NCI-H345 treated with DMSO at 0.1 percent for 48 hours (cell line): Measurements from ENCODE around the gene MAD1L1.

Experiments
- DNase-seq: peaks from one replicate; lab custom pipeline; 2025; ENCODE audit not compliant: unreplicated experiment; lab: John Stamatoyannopoulos, UW

MAD1L1 gene

DNA sequence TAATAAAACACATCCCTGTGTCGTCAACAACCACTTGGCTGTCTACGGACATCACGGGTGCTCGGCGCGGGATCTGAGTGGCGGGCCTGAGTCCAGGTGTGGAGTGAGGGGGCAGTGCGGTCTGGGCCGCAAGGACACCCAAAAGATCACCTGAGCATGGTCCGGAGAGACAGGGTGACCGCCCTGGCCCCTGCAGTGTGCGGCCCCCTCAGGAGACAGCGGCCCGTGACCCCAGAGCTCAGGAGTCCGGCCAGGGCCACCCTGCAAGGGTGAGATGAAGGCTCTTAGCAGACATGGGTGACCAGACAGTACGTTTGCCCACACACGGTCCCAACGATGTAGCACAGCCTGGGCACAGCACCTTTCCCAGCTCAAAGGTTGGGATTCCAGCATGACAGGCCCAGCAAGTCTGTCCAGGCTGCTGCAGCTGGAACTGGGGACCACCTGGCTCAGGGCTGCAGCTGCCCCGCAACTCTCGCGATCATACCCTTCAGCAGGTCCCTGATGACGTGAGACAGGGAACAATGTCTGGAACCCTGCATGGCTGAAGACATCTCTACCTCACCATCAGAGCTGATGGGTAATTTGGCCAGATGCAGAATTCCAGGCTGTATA lies 324.9 kb downstream of the MAD1L1 start:
- no peak for DNase-seq

DNA sequence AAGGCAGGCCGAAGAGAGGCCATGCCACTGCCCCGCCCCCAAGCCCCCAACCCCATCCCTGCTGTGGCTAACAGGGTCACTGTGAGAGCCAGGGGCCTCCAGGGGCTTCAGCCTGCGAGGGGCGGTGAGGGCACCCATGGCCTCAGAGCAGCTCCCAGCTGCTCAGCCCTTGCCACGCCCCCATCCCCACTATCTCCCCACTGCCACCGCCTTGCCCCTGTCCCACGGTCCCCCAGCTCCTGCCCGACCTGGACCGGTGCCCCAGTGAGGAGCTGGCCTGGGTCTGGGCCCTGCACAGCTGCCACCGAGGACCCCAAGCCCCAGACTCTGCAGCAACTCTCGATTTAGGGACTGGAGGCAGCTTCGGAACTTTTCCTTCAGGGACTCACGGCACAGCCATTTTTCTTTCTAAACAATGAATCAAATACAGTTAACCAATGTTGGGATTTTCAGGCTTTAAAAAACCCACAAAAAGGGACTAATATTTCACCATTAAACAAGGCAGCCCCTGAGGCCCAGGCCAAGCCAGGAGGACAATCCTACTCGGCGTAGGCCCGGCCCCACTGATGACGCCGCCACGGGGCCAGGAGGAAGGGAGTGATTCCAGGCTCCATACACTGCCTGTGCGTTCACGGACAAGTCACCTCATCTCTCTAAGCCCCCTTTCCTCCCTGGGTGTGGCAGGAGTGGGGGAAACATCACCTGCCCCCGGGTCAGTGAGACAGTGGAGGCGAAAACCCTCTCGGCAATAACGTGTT lies 325.6 kb downstream of the MAD1L1 start:
- no peak for DNase-seq

DNA sequence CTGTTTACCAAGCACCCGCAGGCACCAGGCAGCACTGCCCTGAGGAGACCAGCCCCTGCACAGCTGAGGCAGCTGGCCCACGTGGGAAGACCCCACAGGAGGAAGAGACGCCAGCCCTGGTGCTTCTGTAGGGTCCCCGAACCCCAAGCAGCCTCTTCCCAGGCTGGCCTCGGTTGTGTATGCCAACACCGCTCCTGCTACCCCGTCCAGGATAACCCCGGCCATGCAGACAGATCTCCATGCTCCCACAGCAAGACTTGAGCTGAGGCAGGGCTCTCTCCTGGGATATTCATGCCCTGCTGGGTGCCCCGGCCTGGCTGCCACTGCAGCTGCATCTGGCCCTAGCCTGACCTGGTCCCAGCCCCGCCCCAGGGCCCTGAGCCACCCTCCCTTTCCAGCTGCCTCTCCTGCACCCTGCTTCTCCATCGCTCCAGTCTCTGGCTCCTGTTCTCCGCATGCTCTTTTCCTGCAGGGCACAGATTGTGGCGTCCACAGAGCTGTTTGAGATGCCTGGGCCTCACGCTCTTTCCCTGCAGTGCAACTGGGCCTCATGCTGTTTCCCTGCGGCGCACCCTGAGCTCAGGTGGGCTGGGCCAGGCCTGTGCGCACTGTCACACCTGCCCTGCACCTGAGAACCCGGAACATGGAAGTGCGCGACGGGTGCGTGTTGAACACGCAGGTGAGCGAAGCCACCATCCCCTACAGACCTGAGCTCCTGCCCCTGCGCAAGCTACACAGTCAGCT lies 326.5 kb downstream of the MAD1L1 start:
- DNase-seq: no peak

DNA sequence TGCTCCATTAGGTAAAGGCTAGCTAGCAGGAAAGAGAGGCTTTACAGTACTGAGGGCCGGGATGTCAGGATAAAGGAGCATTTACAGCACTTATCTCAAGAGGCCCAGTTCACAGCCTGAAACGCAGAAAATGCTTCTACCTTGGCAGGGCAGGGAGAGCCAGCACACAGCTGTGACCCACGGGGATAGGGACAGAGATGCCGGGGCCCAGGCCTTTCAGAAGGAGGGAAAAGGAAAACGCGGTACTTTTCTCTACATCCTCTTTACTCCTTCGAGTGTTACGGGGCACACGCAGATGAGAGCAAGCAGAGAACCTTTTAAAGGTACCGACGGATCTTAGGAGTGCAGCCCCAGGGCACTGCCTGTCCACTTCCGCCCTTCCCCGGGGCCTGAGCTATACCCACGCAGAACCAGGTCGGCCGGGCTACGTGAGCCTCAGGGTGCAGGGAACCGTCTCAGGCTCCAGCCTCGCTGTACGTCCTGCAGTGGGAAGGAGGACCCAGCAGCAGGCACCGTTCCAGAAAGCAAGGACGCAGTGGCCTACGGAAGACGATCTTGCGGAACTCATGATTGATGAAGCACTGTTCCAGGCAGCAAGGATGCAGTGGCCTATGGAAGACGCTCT lies 330.4 kb downstream of the MAD1L1 start:
- DNase-seq: no peak

DNA sequence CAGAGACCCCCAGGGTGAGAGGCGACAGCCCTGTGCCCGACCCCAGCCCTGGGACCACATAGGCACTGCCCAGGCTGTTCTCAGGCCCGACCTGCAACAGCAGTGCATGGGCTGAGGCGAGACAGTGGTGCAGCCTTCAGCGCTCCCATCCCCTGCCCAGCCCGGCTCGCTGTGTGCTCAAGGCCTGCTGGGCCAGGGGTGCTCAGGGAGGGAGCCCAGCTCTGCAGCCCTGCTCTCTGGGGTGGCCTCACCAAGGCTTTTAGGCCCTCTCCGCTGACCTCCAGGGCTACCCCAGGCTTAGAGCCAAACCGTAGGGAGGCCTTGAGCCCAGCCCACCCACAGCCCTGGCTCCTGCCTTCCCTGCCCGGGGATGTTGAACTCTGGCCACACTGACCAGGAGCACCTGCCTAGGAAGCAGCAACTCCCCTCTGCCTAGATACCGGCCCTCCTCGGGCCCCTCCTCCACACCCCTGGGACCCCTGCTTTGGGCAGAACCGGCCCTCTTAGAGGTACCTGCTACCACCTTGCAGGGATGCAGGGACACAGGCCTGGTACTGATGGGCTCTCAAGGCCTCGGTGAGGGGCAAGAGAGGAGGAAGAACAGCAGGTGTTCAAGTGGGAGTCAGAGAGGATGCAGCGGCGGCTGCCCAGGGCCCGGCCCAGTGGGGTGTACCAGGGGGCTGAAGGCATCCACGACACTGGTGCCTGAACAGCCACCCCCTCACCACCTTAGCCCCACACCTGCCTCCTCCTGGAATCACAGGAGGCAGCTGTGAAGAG lies 331.1 kb downstream of the MAD1L1 start:
- no peak for DNase-seq

DNA sequence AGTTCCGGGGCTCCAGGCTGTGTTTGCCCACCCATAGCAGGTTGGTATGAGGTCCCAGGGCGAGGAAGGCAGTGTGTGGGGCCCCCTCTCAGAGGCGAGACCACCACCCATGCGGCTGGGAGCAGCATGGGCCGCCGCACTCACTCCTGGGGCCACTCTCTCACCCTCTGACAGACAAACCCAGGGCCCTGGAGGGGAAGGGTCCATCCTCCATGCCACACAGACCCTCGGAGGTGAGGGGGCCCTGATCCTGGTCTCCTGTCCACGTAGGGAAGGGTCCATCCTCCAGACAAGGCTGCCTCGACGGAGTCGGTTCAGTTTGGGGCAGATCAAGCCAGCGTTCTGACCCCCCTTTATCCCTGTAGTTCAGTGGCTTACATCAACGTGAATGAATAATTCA lies 331.9 kb downstream of the MAD1L1 start:
- DNase-seq: no peak

DNA sequence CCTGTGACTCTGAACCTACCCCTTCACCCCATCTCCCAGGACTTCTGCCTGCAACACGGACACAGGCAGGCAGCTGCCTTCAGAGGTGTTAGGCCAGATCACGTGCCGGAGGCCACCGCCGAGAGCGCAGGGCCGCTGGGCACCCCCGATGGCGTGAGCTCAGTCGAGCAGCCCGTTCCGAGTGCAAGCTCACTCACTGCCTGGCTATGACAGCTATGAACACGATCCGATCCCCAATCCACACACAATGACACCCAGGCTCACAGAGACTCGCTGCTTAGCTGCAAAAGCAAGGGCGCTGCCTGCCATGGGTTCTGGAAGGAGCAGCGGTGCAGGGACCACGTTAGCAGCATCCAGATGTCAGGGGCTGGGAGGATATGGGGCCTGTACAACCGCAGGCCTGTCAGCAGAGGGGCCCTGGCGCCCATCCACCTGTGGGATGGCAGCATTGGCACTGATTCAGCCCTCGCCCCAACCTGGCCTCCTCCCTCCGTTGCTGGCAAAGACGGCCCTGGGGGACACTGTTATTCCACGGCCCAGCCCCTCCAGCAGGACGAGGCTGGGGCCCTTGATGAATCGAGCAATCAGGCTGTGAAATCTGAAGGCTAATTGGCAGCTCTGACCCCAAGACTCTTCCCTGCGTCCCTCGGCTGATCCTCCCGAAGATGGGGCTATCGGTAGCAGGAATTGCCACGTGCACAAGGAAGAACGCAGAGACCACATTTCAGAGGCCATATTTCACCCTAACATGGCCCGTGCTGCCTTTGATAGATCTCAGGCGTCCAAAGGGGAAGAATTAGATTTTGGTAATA lies 332.6 kb downstream of the MAD1L1 start:
- no peak for DNase-seq

DNA sequence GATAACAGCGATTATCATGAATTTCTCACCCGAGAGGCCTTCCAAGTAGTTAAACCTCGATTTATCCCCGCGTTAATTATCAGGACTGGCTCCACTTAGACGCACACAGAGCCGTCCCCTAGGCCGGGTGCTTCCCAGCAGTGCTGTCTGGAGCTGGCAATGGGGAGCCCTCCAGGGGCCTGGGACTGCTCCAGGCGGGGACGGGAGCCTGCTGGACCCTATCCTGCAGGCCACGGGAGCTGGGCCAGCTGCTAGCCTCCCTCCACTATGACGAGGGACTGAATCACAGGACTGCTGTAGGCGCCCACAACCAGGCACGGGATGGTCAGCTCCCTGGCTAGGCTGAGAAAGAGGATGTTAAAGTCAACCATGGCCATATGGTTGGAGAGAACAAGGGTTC lies 333.5 kb downstream of the MAD1L1 start:
- DNase-seq: no peak

DNA sequence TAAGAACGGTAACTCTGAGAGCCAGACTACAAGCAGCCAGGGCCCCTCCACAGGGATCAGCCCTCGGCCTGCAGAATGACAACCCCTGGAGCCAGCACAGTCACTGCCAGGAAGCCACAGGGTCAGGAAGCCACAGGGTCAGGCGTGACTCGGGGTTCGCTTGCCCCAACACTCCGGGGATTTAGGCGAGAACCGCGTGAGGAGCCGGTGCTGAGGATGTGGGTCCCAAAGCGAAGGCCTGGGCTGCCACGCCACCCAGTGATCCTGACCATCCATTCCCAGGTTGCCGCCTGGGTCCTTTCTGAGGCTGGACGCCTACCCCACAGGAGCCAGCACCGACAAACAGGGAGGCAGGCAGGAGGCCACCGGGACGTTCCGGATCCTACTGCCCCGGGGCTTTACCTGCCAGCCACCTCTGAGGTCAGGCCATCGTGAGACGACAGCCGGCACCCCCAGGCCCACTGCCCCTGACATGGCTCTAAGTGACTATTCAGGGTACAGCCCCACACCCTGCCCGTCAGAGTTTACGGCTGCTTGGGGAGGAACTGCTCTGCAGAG lies 334.0 kb downstream of the MAD1L1 start:
- no peak for DNase-seq

DNA sequence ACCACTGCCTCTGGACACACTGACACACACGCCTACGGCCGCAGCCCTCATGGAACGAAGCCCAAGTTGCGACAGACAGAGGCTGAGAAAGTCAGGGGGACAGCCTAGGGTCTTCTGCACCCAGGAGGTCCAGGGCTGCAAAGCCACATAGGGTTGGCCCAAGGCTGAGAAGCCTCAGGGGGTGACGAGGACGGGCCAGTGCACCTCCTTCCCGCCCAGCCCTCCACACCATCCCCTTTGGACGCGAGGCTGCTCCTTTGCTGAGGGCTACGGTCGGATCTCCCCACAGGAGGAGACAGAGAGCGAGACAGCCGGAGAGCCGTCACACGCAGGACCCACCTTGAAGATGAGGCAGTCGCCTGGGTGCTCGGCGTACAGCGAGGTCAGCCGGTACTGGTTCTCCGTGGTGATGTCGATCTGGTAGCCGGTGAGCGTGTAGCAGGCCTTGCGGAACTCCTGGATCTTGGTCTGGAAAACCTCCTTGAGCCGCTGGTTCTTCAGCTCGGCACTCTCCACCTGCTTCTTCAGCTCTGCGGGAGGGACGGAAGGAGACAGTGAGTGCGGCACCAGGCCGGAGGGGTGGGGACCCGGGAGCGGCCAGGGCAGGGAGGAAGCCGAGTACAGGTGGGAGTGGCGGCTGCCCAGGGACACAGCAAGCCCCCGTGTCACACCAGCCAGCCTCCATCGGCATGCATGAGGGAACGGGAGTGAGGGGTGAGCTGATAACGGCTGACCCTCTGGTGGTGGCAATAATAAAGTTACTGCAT lies 334.7 kb downstream of the MAD1L1 start:
- no peak for DNase-seq

DNA sequence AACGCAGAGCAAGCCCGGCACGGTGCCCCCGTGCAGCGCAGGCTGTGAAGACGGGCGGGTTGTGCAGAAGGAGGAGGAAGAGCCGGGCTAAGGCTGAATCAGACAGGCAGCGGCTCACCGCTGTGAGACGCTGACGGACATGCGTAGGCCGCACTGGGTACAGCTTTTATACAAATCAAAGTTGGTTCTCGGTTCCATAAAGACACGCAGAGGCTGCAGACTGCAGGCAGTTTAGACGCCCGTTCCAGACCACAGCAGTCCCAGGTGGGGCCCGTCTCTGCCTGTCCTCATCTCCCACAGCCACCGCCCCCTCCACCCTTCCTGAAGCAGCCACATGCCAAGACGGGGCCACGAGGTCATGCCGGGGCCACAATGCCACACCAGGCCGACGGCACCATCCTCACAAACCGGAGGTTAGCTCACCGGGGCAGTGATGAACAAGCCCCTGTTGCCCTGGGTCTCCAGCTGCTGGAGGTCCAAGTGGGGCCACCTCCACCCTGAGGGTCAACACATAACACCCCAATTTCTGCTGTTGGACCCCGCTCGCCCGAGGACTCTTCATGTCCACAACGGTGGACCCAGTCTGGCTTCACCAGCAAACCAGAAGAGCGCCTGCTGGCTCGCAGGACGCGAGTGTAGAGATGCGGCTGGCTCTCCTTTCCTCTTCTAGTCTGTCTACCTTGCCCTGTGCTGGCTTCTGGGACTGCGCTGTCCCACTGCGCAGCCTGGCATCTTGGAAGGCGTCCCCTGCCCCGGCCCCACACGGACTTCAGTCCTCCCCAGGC lies 335.5 kb downstream of the MAD1L1 start:
- no peak for DNase-seq

DNA sequence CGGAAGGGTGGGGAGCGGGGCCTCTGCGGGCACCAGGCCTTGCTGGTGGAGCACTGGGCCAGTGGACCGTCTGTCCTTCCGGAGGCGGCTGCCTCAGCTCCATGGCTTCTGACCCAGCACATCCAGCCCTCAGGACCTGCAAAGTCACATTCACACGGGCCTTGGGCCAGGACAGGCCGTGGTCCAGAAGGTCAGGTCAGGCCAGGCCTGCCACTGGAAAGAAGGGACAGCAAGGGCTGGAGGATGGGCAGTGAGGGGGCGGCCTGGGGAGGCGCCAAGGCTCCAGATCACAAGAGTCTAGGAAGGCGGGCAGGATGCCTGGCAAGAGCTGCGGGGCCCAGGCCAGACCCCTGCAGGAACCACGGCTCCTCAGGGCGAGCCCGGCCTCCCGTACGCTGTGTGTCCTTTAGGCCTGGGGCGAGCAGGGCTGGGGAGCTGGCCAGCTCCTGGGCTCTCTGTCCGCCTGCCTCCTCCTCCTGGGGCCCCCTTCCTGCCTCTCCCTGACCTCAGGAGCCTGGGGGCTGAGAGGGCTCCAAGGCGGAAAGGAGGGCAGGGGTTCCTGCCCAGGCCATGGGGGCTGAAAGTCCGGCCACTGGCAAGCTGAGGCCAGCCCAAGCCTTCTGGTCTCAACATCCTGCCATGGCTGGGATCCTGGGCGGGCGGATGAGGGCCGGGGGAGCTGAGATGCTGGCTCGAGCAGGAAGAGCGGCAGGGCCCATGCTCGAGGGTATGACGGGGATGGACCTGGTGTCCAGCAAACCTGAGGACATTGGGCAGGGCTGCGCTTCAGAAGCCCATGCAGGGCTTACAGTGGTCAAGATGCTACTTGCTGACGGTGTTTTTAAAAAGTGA lies 336.9 kb downstream of the MAD1L1 start:
- no peak for DNase-seq

DNA sequence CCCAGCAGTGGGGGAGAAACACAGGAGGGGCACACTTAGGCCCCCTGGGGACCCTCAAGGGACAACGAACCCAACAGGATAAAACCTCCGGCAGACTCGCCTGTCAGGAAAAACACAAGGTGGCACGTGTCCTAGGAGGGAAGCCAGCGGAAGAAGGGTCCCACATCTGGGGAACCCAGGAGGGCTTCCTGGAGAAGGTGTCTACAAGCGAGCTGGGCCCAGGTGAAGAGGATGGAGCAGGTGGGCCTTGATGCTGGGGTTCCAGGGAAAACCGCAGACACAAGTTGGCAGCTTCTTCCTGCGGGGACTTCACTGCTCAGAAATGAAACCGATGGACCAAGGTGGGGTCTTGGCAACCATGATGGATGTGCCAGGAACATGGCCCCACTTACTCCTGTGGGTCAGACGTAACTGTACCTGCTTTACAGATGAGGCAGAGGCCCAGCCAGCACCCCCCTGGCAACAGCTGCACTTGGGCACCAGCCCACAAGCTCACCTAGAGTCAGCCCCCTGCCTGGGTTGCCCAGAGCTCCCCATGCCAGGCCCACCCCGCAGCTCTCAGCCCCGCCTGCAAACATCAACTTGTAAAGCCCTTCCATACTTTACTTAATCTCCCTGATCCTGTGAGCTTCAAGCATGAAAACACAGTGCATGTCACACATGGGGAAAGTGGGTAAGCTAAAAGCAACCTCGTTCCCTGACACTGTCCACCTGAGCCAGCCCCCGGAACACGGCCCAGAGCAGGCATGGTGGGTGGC lies 337.7 kb downstream of the MAD1L1 start:
- no peak for DNase-seq

DNA sequence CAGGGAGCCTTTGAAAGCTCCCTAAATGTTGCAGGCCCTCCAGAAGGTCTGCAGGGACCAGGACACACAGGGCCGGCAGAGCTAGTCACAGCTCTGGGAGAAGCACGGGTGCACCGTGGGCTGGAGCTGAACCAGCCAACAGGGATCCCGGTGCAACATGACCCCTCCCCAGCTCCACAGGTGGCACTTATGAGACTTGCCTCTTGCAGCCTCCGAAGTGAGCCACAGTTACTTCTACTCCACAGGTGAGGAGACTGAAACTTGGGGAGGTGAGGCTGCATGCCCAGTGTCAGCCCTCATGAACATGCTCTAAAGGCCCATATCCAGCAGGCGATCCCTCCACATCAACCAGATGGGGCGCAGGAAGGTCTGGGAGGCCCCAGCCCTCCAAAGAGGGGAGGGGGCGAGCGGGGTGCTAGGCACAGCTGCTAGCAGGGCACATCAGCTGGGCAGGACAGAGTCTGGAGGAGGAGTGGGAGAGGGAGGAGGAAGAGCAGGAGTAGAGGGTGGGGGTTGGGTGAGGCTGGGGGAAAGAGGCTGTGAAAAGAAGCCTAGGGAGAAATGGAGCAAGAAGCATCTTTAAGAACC lies 338.3 kb downstream of the MAD1L1 start:
- DNase-seq: no peak

DNA sequence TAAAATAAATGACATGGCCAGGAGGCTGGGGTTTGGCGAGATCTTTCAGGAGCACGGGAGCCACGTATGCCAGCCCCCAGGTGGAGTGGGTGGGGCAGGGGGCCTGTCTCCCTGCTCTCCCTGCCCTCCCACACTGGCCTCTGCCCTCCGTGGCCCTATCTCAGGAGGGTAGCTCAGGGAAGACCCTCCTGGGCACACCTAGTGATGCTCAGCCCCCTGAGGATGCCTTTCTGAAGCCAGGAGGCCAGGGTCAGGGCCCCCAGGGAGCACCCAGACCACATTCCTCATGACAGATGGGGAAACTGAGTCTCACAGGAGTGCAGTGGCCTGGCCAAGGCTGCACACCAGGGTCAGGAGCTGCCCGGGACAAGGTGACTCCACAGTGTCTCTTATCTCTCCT lies 339.3 kb downstream of the MAD1L1 start:
- DNase-seq: no peak

DNA sequence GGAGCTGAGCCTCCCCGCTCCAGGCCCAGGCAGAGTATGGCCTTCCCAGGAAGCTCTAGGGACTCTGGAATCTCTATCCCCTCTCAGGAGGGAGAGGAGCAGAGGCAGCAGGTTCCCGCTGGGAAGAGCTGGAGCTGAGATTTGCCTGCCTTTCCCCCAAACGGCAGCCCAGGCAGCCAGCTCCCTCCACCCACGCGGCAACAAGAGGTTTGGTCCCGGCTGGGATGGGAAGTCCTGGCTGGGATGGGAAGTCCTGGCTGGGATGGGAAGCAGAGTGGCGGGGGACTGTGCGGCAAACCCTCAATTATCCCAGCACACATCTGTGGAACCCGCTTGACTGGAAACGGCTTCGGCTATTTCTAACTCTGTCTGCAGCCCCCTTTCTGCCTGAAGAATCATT lies 339.7 kb downstream of the MAD1L1 start:
- DNase-seq: no peak
